Erythroblast (primary cell): ENCODE data around the gene COQ8A.

Experiments
- DNase-seq, 2 experiments: peaks; one replicate each; lab custom pipeline; 2025; lab: John Stamatoyannopoulos, UW
- GATA1 ChIP-seq: IDR thresholded peaks from 2 replicates; pipeline ENCODE4 v1.6.1; 2011; ENCODE audit warnings: low read depth, mild to moderate bottlenecking, control low read depth, low read length, moderate library complexity
- POLR2A ChIP-seq: IDR thresholded peaks from 2 replicates; pipeline ENCODE4 v1.6.1; 2011; ENCODE audit warnings: mild to moderate bottlenecking, low read length

COQ8A gene

DNA sequence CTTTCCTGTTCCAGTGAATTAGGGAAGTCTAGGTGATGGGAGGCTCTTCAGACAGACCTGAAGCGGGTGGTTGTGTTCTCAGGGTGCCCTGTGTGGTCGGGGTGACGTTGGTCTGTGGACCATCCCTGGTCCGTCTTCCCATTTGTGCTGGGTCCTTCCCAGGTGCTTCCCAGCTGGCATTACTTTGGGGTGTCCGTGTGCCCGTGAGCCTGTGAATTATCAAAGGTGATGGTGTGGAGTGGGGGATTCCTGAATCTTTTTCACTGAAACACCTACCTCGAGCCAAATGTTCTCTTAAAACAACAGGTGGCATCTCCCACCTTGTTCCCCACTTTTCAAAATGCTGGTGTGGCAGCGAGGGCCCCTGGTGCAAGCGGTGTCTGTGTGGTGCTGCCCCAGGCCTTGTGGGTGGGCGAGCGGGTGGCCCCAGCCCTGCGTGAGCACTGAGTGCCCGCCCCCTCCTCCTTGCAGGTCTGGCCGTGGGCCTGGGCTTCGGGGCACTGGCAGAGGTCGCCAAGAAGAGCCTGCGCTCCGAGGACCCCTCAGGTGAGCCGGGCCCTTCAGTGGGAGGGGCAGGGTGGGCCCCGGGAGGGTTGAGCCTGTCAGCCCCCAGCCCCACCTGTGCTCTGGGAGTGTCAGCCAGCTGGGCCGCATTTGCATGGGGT, 37.0 kb downstream of the COQ8A start:
- DNase-seq: no peak
- TF ChIP-seq POLR2A (no peak), GATA1 (no peak)

DNA sequence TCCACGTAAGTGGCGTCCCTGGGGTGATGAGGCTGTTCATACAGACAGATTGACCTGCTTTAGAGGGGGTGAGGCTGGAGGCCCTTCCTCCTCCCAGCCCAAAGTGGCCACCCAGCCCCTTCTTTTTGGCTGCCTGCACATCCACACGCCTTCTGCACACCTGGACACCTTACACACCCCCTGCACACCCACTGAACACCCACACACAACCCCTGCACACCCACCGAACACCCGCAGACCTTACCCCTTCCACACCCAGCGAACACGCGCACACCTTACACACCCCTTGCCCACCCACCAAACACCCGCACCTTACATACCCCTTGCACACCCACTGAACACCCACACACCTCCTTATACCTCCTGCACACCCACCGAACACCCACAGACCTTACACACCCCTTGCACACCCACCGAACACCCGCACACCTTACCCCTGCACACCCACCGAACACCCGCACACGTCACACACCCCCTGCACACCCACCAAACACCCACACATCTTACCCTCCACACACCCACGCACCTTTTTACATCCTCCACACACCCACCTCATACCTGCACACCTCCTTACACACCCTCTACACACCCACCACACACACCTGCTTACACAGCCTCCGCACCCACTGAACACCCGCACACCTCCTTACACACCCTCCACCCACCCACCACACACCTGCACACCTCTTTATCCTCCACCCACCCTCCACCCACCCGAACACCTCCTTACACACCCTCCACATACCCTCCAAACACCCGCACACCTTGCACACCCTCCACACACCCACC, 37.7 kb downstream of the COQ8A start:
- DNase-seq: no peak
- TF ChIP-seq GATA1 (no peak), POLR2A (no peak)

GRCh38 chr1:226978432-226979114, 38.5 kb downstream of the COQ8A start:
- no peak for TF ChIP-seq GATA1
- DNase-seq: no peak

GRCh38 chr1:226979115-226979516, 39.0 kb downstream of the COQ8A start:
- TF ChIP-seq GATA1: no peak
- no peak for TF ChIP-seq POLR2A
- DNase-seq: no peak

DNA sequence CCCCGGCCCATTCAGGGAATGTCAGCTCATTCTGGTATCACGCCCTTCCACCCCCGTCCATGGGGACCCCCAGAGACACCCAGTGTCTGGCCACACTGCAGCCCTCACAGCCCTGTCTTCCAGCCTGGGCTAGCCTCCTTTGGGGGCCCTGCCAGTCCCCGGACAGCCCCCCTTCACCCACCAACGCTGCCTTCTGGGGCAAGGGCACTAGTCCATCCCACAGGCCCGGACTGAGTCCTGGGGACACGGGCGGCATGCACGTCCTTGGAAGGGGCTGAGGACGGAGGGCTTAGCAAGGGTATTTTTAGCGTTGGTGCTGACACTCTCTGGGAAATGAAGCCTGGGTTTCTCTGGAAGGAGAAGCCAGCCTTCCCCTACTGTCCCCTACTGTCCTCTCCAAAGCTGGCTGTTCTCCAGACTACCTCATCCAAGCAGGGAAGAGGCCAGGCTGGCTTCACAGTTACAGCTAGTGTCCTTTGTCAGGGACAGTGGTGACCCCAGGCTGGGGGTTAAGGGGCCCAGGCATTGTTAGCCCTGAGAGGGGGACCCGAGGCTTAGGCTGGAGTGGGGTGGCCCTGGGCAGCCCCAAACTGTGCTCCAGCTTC, 39.5 kb downstream of the COQ8A start:
- TF ChIP-seq POLR2A (no peak), GATA1 (no peak)
- DNase-seq: no peak

GRCh38 chr1:226980122-226980560, 40.0 kb downstream of the COQ8A start:
- TF ChIP-seq POLR2A: no peak
- TF ChIP-seq GATA1: no peak
- DNase-seq: no peak

DNA sequence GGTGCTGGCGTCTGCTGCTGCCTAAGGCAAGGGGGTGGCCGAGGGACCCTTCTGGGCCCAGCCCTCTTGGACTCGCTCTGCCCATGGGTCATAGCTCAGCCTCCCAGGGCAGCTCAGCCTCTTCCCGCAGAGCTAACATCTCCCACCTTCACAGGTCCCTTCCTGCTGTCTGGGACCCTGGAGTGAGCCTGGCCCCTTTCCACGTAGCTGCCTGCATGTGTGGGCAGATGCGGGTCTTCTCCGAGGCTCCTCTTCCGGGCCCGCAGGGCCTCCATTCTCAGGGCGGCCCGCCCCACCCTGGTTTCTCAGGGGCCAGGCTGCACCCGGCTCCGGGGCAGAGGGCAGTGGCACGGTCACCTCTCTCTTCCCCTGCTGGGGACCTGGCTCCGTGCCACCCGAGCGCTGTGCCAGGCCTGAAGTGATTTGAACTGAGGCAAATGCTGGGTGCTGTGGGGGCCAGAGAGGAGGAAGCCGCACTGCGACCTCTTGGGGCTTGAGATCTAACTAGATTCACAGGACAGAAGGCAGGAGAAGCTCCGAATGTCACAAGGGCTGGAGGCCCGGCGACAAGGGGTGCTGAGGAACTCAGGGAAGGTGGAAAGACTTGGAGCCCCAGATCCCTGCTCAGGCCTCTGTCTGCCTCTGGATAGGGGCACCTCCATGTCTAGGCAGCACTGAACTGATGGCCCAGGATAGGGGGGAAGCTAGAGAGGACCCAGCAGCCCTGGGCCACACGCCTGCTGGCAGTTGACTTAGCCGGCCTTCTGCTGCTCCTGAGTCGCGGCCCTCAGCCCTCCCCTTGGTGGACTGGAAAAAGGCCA, 40.7 kb downstream of the COQ8A start:
- TF ChIP-seq GATA1 (no peak), POLR2A (no peak)
- DNase-seq: no peak

GRCh38 chr1:226981386-226981817, 41.3 kb downstream of the COQ8A start:
- DNase-seq: no peak
- TF ChIP-seq GATA1 (no peak), POLR2A (no peak)

GRCh38 chr1:226981838-226982237, 41.7 kb downstream of the COQ8A start:
- no peak for DNase-seq
- TF ChIP-seq POLR2A (no peak), GATA1 (no peak)

- TF ChIP-seq POLR2A: no peak
- no peak for TF ChIP-seq GATA1
- no peak for DNase-seq
These were observed 42.5 kb downstream of the COQ8A start for GRCh38 chr1:226982451-226983177.

GRCh38 chr1:226983247-226983991, 43.3 kb downstream of the COQ8A start:
- no peak for DNase-seq
- TF ChIP-seq POLR2A (no peak), GATA1 (no peak)

DNA sequence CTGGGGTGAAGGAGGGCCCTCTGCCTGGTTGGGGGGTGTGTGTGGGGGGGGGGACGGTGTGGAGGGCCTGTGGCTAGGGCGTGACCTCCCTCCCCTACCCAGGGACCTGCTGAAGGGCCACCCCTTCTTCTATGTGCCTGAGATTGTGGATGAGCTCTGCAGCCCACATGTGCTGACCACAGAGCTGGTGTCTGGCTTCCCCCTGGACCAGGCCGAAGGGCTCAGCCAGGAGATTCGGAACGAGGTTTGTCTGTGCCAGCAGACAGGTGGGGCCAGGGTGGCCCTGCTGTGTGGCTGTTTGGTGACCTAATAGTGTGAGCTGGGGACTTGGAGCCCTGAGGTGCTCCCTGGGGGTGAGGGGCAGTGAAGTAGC, 43.9 kb downstream of the COQ8A start:
- TF ChIP-seq POLR2A: no peak
- TF ChIP-seq GATA1: no peak

More for the DNA sequence above, 43.9 kb downstream of the COQ8A start:
- no peak for DNase-seq
